Breast epithelium (tissue), 3 donors: ENCODE data around the gene PRDX1.

Experiments
- CTCF ChIP-seq, 3 donors: fragments of 450-650 bp; IDR thresholded peaks; one replicate each; pipeline ENCODE4 v1.5.1; 2016 to 2017; ENCODE audit warnings: antibody characterized with exemption in 3 of 3, mild to moderate bottlenecking in 3 of 3, moderate library complexity in 3 of 3
- POLR2A ChIP-seq: fragments of 450-650 bp; IDR thresholded peaks from one replicate; pipeline ENCODE4 v1.6.1; 2016; ENCODE audit warnings: antibody characterized with exemption, mild to moderate bottlenecking, moderate library complexity
- POLR2AphosphoS5 ChIP-seq, 3 donors: sonication (generic); formaldehyde crosslinking; IDR thresholded peaks; one replicate each; pipeline ENCODE4 v1.6.1; 2017; ENCODE audit warnings: antibody characterized with exemption in 3 of 3

- TF ChIP-seq POLR2A (no peak), CTCF (IDR thresholded peaks at IDR 0.05) (no peak), POLR2AphosphoS5 (IDR thresholded peaks at IDR 0.05) (no peak)
These were observed 5.2 kb downstream of the PRDX1 start for GRCh38 chr1:45516465-45516864.
